ENCODE measurements around the gene QSOX1. TPM values are rescaled to one million over a fixed set of nuclear protein-coding genes. Genes with fewer than 3 reads are reported as not detected.
A peak's percentile ranks its signal among the peaks of the same experiment; 100 is the strongest.

QSOX1 gene
- total RNA-seq, 1 experiment from 2014 or later = 4.7 TPM

- no peak overlapping the region for H2AFZ ChIP-seq (ENCODE audit: low read length)
- no peaks in the 10 kb centered on the region for H3K9me2 ChIP-seq (replicated peaks; ENCODE audit: insufficient read depth, low read length)
- H3K4me2 ChIP-seq (ENCODE audit: low read depth, low read length, poor library complexity, severe bottlenecking) = no peak overlapping the region
- no peaks in the 10 kb centered on the region for H3K27me3 ChIP-seq (ENCODE audit: low read length)
- no peaks in the 10 kb centered on the region for H3K79me2 ChIP-seq (ENCODE audit: low read length)
- H3K27ac ChIP-seq (ENCODE audit: low read length) = no peak overlapping the region
- no peak overlapping the region for H3K9ac ChIP-seq (ENCODE audit: low read length)
- H3K4me3 ChIP-seq (ENCODE audit: low read length) = no peak overlapping the region
- H3K4me1 ChIP-seq (ENCODE audit: low read length) = no peaks in the 10 kb centered on the region
- DNase-seq = no peak
- no peaks in the 10 kb centered on the region for H4K20me1 ChIP-seq (ENCODE audit: insufficient read depth, low read depth, low read length)
- H3K9me3 ChIP-seq (ENCODE audit: low read length) = no peaks in the 10 kb centered on the region
- H3K36me3 ChIP-seq (ENCODE audit: insufficient read depth, low read length) = no peaks in the 10 kb centered on the region
Measured at GRCh38 chr1:180219776-180220175, 65.1 kb downstream of the QSOX1 start.

GRCh38 chr1:180221462-180221861 is 66.8 kb downstream of the QSOX1 start:
- no peak overlapping the region for H3K4me3 ChIP-seq (ENCODE audit: low read length)
- H2AFZ ChIP-seq (ENCODE audit: low read length) = no peak overlapping the region
- DNase-seq = no peak
- H3K9me2 ChIP-seq (replicated peaks; ENCODE audit: insufficient read depth, low read length) = no peaks in the 10 kb centered on the region
- H3K79me2 ChIP-seq (ENCODE audit: low read length) = no peaks in the 10 kb centered on the region
- no peaks in the 10 kb centered on the region for H3K9me3 ChIP-seq (ENCODE audit: low read length)
- no peak overlapping the region for H3K27ac ChIP-seq (ENCODE audit: low read length)
- no peak overlapping the region for H3K4me2 ChIP-seq (ENCODE audit: low read depth, low read length, poor library complexity, severe bottlenecking)
- no peaks in the 10 kb centered on the region for H3K4me1 ChIP-seq (ENCODE audit: low read length)
- no peaks in the 10 kb centered on the region for H3K36me3 ChIP-seq (ENCODE audit: insufficient read depth, low read length)
- H4K20me1 ChIP-seq (ENCODE audit: insufficient read depth, low read depth, low read length) = no peaks in the 10 kb centered on the region
- no peak overlapping the region for H3K9ac ChIP-seq (ENCODE audit: low read length)
- H3K27me3 ChIP-seq (ENCODE audit: low read length) = no peaks in the 10 kb centered on the region

GRCh38 chr1:180224902-180225301 is 70.2 kb downstream of the QSOX1 start:
- Histone ChIP-seq H4K20me1 (ENCODE audit: insufficient read depth, low read depth, low read length) (no peaks in the 10 kb centered on the region), H3K4me3 (ENCODE audit: low read length) (no peak overlapping the region), H3K36me3 (ENCODE audit: insufficient read depth, low read length) (no peaks in the 10 kb centered on the region), H3K27ac (ENCODE audit: low read length) (no peak overlapping the region), H3K9ac (ENCODE audit: low read length) (no peak overlapping the region), H3K27me3 (ENCODE audit: low read length) (no peaks in the 10 kb centered on the region), H3K4me1 (ENCODE audit: low read length) (peaks cover 12% of the 10 kb centered on the region), H2AFZ (ENCODE audit: low read length) (no peak overlapping the region), H3K79me2 (ENCODE audit: low read length) (no peaks in the 10 kb centered on the region), H3K4me2 (ENCODE audit: low read depth, low read length, poor library complexity, severe bottlenecking) (no peak overlapping the region), H3K9me3 (ENCODE audit: low read length) (no peaks in the 10 kb centered on the region), H3K9me2 (replicated peaks; ENCODE audit: insufficient read depth, low read length) (no peaks in the 10 kb centered on the region)
- DNase-seq = no peak

DNA sequence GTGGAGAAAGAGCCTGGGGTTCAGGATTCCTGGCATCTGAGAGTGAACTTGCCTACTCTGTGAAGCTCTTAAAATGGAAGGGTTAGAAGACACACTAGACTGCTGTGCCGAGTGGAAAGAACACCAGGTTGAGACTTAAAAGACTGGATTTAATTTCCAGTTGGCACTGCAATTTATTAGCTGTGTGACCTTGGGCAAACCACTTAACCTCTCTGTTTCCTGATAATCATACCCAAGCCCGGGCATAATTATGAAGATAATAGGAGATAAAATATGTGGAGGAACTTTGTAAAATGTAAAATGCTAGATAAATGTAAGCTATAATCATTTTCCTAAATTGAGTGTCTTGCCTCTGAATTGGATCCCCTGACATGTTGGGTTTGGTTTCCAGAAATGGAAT is 70.7 kb downstream of the QSOX1 start:
- no peak overlapping the region for H3K4me2 ChIP-seq (ENCODE audit: low read depth, low read length, poor library complexity, severe bottlenecking)
- H3K9ac ChIP-seq (ENCODE audit: low read length) = no peak overlapping the region
- H3K27ac ChIP-seq (ENCODE audit: low read length) = no peak overlapping the region
- H3K9me3 ChIP-seq (ENCODE audit: low read length) = no peaks in the 10 kb centered on the region
- H3K79me2 ChIP-seq (ENCODE audit: low read length) = no peaks in the 10 kb centered on the region
- H3K36me3 ChIP-seq (ENCODE audit: insufficient read depth, low read length) = no peaks in the 10 kb centered on the region
- no peaks in the 10 kb centered on the region for H3K9me2 ChIP-seq (replicated peaks; ENCODE audit: insufficient read depth, low read length)
- H3K4me3 ChIP-seq (ENCODE audit: low read length) = no peak overlapping the region
- H3K27me3 ChIP-seq (ENCODE audit: low read length) = no peaks in the 10 kb centered on the region
- H3K4me1 ChIP-seq (ENCODE audit: low read length) = peaks cover 15% of the 10 kb centered on the region
- H4K20me1 ChIP-seq (ENCODE audit: insufficient read depth, low read depth, low read length) = no peaks in the 10 kb centered on the region
- no peak overlapping the region for H2AFZ ChIP-seq (ENCODE audit: low read length)
- no peak for DNase-seq

GRCh38 chr1:180227861-180228647 is 73.4 kb downstream of the QSOX1 start:
- Histone ChIP-seq H3K27me3 (ENCODE audit: low read length) (no peaks in the 10 kb centered on the region), H3K9me3 (ENCODE audit: low read length) (no peaks in the 10 kb centered on the region)

DNA sequence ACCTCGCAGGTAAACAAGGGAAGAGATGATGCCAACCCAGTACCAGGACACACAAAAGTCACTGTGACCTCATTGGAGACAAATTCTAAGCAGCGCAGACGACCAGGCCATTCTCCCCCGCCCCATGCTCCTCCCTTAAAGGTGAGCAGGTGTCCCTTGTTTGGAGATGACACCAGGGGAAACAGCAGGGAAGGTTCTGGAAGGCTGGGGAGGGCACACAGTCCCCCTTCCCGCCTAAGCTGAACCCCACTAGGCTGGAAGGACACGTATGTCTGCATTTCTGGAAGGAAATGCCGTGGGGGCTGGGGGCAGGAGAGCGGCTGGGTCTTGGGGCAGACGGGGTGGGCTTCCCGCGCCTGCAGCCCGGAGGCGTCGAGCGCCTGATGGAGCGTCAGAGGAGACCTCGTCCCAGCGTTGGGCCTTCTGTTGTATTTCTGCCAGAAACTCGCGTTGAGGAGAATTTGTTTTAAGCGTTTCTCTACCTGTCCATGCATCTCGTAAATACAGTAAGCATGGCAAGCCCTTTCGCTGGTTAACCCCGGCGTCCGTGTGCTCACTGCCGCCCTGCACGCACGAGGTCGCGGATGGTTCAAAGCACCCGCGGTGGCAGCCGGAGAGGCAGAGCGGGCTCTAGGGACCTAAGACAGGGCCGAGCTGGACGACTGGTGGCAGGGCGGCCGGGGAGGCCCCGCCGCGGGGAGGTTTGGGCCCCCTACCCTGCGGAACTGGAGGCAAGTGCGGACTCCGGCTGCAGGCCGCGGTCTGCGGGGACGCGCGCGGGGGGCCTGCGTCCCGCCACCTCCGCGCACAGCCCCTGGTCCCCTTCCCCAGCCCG is 74.2 kb downstream of the QSOX1 start:
- Histone ChIP-seq H3K9me3 (ENCODE audit: low read length) (no peaks in the 10 kb centered on the region), H3K27me3 (ENCODE audit: low read length) (no peaks in the 10 kb centered on the region), H3K79me2 (ENCODE audit: low read length) (no peaks in the 10 kb centered on the region), H3K36me3 (ENCODE audit: insufficient read depth, low read length) (no peaks in the 10 kb centered on the region), H2AFZ (ENCODE audit: low read length) (peak overlapping the region; percentile 93), H3K4me1 (ENCODE audit: low read length) (peaks cover 16% of the 10 kb centered on the region), H4K20me1 (ENCODE audit: insufficient read depth, low read depth, low read length) (no peaks in the 10 kb centered on the region), H3K9ac (ENCODE audit: low read length) (peak overlapping the region; percentile 70), H3K4me3 (ENCODE audit: low read length) (peak overlapping the region; percentile 71), H3K27ac (ENCODE audit: low read length) (no peak overlapping the region), H3K9me2 (replicated peaks; ENCODE audit: insufficient read depth, low read length) (no peaks in the 10 kb centered on the region), H3K4me2 (ENCODE audit: low read depth, low read length, poor library complexity, severe bottlenecking) (peak overlapping the region; percentile 93)
- peak; percentile 55 for DNase-seq

More at GRCh38 chr1:180227861-180228647, 73.4 kb downstream of the QSOX1 start:
- H3K9me2 ChIP-seq (replicated peaks; ENCODE audit: insufficient read depth, low read length) = no peaks in the 10 kb centered on the region
- no peak overlapping the region for H3K27ac ChIP-seq (ENCODE audit: low read length)
- no peaks in the 10 kb centered on the region for H3K36me3 ChIP-seq (ENCODE audit: insufficient read depth, low read length)
- H2AFZ ChIP-seq (ENCODE audit: low read length) = no peak overlapping the region
- peaks cover 16% of the 10 kb centered on the region for H3K4me1 ChIP-seq (ENCODE audit: low read length)
- DNase-seq = no peak
- no peaks in the 10 kb centered on the region for H4K20me1 ChIP-seq (ENCODE audit: insufficient read depth, low read depth, low read length)
- H3K9ac ChIP-seq (ENCODE audit: low read length) = no peak overlapping the region
- no peaks in the 10 kb centered on the region for H3K79me2 ChIP-seq (ENCODE audit: low read length)
- no peak overlapping the region for H3K4me3 ChIP-seq (ENCODE audit: low read length)
- no peak overlapping the region for H3K4me2 ChIP-seq (ENCODE audit: low read depth, low read length, poor library complexity, severe bottlenecking)

DNA sequence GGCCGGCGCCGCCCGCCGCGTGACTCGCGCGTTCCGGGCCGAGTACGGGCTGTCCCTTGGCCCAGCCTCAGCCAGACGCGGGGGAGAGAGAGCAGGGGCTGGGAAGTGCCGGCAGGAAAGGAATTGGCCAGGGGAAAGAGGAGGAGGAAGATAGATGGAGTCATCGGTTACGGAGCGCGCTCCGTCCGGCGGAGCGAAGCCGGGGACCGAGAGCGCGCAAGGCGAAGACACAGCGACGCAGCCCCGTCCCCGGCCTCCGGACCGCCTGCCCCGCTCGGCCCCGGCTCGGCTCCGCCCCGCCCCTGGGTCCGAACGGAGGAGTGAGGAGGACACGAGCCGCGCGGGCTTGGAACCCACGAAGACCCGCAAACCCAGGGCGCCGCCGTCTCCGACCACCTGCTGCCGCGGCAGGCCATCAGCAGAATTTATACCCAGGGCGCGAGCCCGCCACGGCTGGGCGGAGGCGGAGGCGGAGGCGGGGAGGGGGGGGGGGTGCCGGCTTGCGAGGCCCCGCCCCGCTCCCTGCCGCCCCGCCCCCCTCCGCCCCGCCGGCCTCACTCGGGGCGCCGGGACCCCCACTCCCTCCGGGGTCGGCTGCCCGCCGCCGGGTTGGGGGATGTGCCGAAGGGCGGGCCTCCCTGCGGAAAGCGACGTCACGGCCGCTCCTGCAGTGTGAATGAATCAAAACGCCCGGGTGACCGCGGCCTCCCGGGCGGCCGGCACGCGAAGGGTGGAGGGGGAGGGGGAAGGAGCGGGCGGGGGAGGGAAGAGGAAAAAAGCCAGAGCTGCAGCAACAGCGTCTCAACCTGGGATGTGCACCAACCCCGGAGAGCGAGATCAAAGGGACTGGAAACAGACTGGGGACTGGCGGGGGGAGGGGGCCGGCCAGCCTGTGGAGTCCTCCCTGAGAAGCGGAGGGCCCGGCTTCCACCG is 75.1 kb downstream of the QSOX1 start, which contains the start of gene LHX4:
LHX4 (plus strand) TSS at position 782 of the 933 bp plus-strand sequence. CDS start 266 bp downstream, outside the sequence.
- Histone ChIP-seq H3K27me3 (ENCODE audit: low read length) (no peaks in the 10 kb centered on the region), H3K27ac (ENCODE audit: low read length) (no peak within 1 kb of the TSS), H3K9me3 (ENCODE audit: low read length) (no peaks in the 10 kb centered on the region), H3K4me3 (ENCODE audit: low read length) (peak within 1 kb of the TSS; percentile 71), H4K20me1 (ENCODE audit: insufficient read depth, low read depth, low read length) (no peaks in the 10 kb centered on the region), H3K9ac (ENCODE audit: low read length) (peak within 1 kb of the TSS; percentile 70), H2AFZ (ENCODE audit: low read length) (peak within 1 kb of the TSS; percentile 93), H3K9me2 (replicated peaks; ENCODE audit: insufficient read depth, low read length) (no peaks in the 10 kb centered on the region), H3K4me2 (ENCODE audit: low read depth, low read length, poor library complexity, severe bottlenecking) (peak within 1 kb of the TSS; percentile 93), H3K79me2 (ENCODE audit: low read length) (no peaks in the 10 kb centered on the region), H3K36me3 (ENCODE audit: insufficient read depth, low read length) (no peaks in the 10 kb centered on the region), H3K4me1 (ENCODE audit: low read length) (peaks cover 16% of the 10 kb centered on the region)
- DNase-seq = peak; percentile 77

Measured in Karpas-422 (cell line).